Transverse colon (tissue), 3 donors: ENCODE results near the gene GJD3.

Experiments
- POLR2A ChIP-seq: fragments of 450-650 bp; IDR thresholded peaks from one replicate; pipeline ENCODE4 v1.6.1; 2016; ENCODE audit warnings: antibody characterized with exemption, mild to moderate bottlenecking, moderate library complexity
- TF ChIP-seq, protein P1 (sequence below), 5 experiments: fragments of 200-600 bp in 3 of 5; fragments of 450-650 bp in 2 of 5; sonication (generic) in 3 of 5; IDR thresholded peaks; 1 replicate in 2 of 5; 2 replicates in 3 of 5; pipeline ENCODE4 v1.5.1; 2016 to 2017; ENCODE audit warnings: antibody characterized with exemption in 5 of 5, inconsistent platforms in 3 of 5, mild to moderate bottlenecking in 2 of 5, moderate library complexity in 1 of 5

DNA sequence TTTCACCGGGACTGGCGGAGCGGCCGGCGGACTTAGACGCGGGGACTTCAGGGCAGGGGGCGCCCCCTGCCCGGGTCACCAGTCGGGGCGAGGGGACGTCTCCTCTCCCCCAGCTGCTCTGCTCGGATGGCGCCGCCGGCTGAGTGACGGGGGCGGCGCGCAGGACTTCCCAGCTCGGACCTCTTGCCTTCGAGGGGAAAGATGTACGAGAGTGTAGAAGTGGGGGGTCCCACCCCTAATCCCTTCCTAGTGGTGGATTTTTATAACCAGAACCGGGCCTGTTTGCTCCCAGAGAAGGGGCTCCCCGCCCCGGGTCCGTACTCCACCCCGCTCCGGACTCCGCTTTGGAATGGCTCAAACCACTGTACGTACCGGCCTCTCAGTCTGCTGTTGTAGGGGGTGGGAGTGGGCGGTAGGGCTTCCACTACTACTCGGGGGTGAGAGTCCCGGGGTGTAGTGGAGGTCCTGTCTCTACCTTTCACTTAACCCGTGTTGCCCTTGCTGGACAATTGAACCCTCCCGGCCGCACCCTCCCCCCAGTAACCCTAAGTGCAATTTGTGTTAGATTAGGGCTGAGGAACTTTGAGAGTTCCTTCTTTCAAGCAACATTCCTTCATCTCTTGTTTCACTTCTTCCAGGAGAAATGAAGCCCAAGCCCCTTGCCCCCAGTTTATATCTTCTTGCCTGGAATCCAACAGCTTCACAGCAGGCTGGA lies 21.9 kb downstream of the GJD3 start:
- TF ChIP-seq, protein P1, sequence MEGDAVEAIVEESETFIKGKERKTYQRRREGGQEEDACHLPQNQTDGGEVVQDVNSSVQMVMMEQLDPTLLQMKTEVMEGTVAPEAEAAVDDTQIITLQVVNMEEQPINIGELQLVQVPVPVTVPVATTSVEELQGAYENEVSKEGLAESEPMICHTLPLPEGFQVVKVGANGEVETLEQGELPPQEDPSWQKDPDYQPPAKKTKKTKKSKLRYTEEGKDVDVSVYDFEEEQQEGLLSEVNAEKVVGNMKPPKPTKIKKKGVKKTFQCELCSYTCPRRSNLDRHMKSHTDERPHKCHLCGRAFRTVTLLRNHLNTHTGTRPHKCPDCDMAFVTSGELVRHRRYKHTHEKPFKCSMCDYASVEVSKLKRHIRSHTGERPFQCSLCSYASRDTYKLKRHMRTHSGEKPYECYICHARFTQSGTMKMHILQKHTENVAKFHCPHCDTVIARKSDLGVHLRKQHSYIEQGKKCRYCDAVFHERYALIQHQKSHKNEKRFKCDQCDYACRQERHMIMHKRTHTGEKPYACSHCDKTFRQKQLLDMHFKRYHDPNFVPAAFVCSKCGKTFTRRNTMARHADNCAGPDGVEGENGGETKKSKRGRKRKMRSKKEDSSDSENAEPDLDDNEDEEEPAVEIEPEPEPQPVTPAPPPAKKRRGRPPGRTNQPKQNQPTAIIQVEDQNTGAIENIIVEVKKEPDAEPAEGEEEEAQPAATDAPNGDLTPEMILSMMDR (IDR thresholded peaks at IDR 0.05), result peak in 1 of 5 experiments; percentile 14
- no peak for TF ChIP-seq POLR2A
